ENCODE results near the gene JAZF1. TPM values are rescaled to one million over a fixed set of nuclear protein-coding genes. Genes with fewer than 3 reads are reported as not detected.
"Not testable (repeated sequence)": the region's sequence is repeated elsewhere in the genome, so short reads cannot be mapped to it uniquely, and the experiment has no call there.

JAZF1 gene
- total RNA-seq, 1 donor from 2014 or later = 0.96 TPM

GRCh38 chr7:27889800-27890199, 290.8 kb downstream of the JAZF1 start:
- TF ChIP-seq, protein P1, sequence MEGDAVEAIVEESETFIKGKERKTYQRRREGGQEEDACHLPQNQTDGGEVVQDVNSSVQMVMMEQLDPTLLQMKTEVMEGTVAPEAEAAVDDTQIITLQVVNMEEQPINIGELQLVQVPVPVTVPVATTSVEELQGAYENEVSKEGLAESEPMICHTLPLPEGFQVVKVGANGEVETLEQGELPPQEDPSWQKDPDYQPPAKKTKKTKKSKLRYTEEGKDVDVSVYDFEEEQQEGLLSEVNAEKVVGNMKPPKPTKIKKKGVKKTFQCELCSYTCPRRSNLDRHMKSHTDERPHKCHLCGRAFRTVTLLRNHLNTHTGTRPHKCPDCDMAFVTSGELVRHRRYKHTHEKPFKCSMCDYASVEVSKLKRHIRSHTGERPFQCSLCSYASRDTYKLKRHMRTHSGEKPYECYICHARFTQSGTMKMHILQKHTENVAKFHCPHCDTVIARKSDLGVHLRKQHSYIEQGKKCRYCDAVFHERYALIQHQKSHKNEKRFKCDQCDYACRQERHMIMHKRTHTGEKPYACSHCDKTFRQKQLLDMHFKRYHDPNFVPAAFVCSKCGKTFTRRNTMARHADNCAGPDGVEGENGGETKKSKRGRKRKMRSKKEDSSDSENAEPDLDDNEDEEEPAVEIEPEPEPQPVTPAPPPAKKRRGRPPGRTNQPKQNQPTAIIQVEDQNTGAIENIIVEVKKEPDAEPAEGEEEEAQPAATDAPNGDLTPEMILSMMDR (IDR thresholded peaks at IDR 0.05; ENCODE audit: insufficient read depth, low read length, poor library complexity, severe bottlenecking) = no peak
- DNase-seq (ENCODE audit: low read depth) = no peak

DNA sequence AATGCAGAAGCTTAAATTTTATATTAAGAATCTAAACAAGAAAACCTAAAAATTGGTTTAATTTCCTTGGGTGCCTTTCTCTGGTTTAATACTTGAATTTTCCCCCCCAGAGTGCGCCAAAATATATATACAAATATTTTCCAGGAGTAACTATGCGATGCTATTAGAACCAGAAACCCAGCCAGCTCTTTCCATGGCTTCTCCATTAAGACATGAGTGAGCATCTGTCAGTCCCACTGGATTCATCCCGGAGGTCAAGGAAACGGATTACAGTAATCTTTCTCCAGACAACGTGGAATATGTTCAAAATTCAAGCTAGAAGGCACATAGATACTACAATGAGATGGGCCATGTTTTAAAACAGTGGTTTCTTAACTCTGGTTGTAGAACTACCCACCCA, 291.9 kb downstream of the JAZF1 start:
- TF ChIP-seq, protein P1 (IDR thresholded peaks at IDR 0.05; ENCODE audit: insufficient read depth, low read length, poor library complexity, severe bottlenecking) = no peak
- no peak for DNase-seq (ENCODE audit: low read depth)
- Histone ChIP-seq H3K27me3 (ENCODE audit: control insufficient read depth, insufficient read depth, low read length) (no peaks in the 10 kb centered on the region), H3K4me3 (ENCODE audit: low read depth, low read length) (no peak overlapping the region), H3K36me3 (ENCODE audit: control insufficient read depth, insufficient read depth, low read length) (no peaks in the 10 kb centered on the region)

More at GRCh38 chr7:27889800-27890199, 290.8 kb downstream of the JAZF1 start:
- no peaks in the 10 kb centered on the region for H3K36me3 ChIP-seq (ENCODE audit: control insufficient read depth, insufficient read depth, low read length)
- no peak overlapping the region for H3K4me3 ChIP-seq (ENCODE audit: low read depth, low read length)
- no peaks in the 10 kb centered on the region for H3K27me3 ChIP-seq (ENCODE audit: control insufficient read depth, insufficient read depth, low read length)

DNA sequence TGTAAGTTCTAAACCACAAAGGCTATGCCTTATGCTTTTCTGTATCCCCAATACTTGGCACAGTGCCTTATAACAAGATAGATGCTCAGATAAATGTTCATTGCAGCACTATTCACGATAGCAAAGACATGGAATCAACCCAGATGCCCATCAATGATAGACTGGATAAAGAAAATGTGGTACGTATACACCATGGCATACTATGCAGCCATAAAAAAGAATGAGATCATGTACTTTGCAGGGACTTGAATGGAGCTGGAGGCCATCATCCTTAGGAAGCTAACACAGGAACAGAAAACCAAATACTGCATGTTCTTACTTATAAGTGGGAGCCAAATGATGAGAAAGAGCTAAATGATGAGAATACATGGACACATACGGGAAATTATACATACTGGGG, 293.9 kb downstream of the JAZF1 start:
- H3K27me3 ChIP-seq (ENCODE audit: control insufficient read depth, insufficient read depth, low read length); H3K36me3 ChIP-seq (ENCODE audit: control insufficient read depth, insufficient read depth, low read length); H3K4me3 ChIP-seq (ENCODE audit: low read depth, low read length); DNase-seq (ENCODE audit: low read depth): not testable (repeated sequence)

- Histone ChIP-seq H3K36me3 (ENCODE audit: control insufficient read depth, insufficient read depth, low read length) (no peaks in the 10 kb centered on the region), H3K4me3 (ENCODE audit: low read depth, low read length) (no peak overlapping the region), H3K27me3 (ENCODE audit: control insufficient read depth, insufficient read depth, low read length) (no peaks in the 10 kb centered on the region)
- TF ChIP-seq, protein P1 (IDR thresholded peaks at IDR 0.05; ENCODE audit: insufficient read depth, low read length, poor library complexity, severe bottlenecking) = no peak
- DNase-seq (ENCODE audit: low read depth) = no peak
Measured at GRCh38 chr7:27885652-27886051, 294.9 kb downstream of the JAZF1 start.

GRCh38 chr7:27883696-27884095, 296.9 kb downstream of the JAZF1 start:
- TF ChIP-seq, protein P1 (IDR thresholded peaks at IDR 0.05; ENCODE audit: insufficient read depth, low read length, poor library complexity, severe bottlenecking) = no peak
- no peaks in the 10 kb centered on the region for H3K27me3 ChIP-seq (ENCODE audit: control insufficient read depth, insufficient read depth, low read length)
- no peak for DNase-seq (ENCODE audit: low read depth)
- H3K4me3 ChIP-seq (ENCODE audit: low read depth, low read length) = no peak overlapping the region
- H3K36me3 ChIP-seq (ENCODE audit: control insufficient read depth, insufficient read depth, low read length) = no peaks in the 10 kb centered on the region

GRCh38 chr7:27876756-27877155, 303.8 kb downstream of the JAZF1 start:
- H3K4me3 ChIP-seq (ENCODE audit: low read depth, low read length) = no peak overlapping the region
- no peak for DNase-seq (ENCODE audit: low read depth)
- no peaks in the 10 kb centered on the region for H3K27me3 ChIP-seq (ENCODE audit: control insufficient read depth, insufficient read depth, low read length)
- H3K36me3 ChIP-seq (ENCODE audit: control insufficient read depth, insufficient read depth, low read length) = no peaks in the 10 kb centered on the region
- TF ChIP-seq, protein P1 (IDR thresholded peaks at IDR 0.05; ENCODE audit: insufficient read depth, low read length, poor library complexity, severe bottlenecking) = no peak
